ENCODE results near the gene SOX12. TPM values are rescaled to one million over a fixed set of nuclear protein-coding genes. Genes with fewer than 3 reads are reported as not detected.
"Not testable (repeated sequence)": the region's sequence is repeated elsewhere in the genome, so short reads cannot be mapped to it uniquely, and the experiment has no call there.

Gene SOX12
- total and polyA plus RNA-seq, 4 donors: 0.67 to 4.2 (median 1.7) TPM

- TF ChIP-seq GABPA (IDR thresholded peaks at IDR 0.05 in 1 of 2, conservative IDR thresholded peaks at IDR 0.05 in 1 of 2): no peak
- no peak for TF ChIP-seq FOXA2 (IDR thresholded peaks at IDR 0.05)
- TF ChIP-seq, protein P1, sequence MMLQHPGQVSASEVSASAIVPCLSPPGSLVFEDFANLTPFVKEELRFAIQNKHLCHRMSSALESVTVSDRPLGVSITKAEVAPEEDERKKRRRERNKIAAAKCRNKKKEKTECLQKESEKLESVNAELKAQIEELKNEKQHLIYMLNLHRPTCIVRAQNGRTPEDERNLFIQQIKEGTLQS (IDR thresholded peaks at IDR 0.05): peak; percentile 95
- TF ChIP-seq SP1 (IDR thresholded peaks at IDR 0.05): peak; percentile 97
- TF ChIP-seq ZBTB33 (IDR thresholded peaks at IDR 0.05): peak; percentile 76
- TF ChIP-seq TAF1 (conservative IDR thresholded peaks at IDR 0.05): no peak
Observed at GRCh38 chr20:371755-372542, 46.6 kb downstream of the SOX12 start (continued).

DNA sequence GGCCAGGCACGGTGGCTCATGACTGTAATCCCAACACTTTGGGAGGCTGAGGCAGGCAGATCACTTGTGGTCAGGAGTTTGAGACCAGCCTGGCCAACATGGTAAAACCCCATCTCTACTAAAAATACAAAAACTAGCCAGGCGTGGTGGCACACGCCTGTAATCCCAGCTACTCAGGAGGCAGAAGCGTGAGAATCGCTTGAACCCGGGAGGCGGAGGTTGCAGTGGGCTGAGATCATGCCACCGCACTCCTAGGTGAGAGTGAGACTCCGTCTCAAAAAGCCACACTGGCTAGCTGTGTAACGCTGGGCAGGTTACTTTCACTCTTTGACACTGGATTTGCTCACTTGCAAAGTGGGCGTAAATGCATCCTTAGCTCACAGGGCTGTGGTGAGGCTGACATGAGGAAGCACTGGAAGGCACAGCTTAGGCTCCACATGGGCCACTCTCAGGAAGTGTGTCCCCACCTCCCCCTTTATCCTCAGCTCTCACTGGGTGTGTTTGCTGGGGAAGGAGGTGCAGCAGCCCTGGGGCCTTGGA is 47.3 kb downstream of the SOX12 start:
- DNase-seq (ENCODE audit: low spot score); H3K27me3 ChIP-seq (ENCODE audit: control insufficient read depth in 4 of 4, insufficient read depth in 4 of 4, low read length in 3 of 4); H3K9ac ChIP-seq (ENCODE audit: low read depth in 1 of 2, low read length in 2 of 2); H3K4me3 ChIP-seq (ENCODE audit: low read depth in 1 of 3, low read length in 3 of 3); H3K36me3 ChIP-seq (ENCODE audit: control insufficient read depth in 4 of 4, insufficient read depth in 3 of 4, low read depth in 1 of 4, low read length in 3 of 4); H3K9me3 ChIP-seq (ENCODE audit: control insufficient read depth in 4 of 4, low read length in 3 of 4): not testable (repeated sequence)
- Histone ChIP-seq H3K27ac (ENCODE audit: low read depth in 1 of 2, low read length in 2 of 2) (peak overlapping the region; percentile 81 to 91), H3K4me1 (ENCODE audit: control insufficient read depth in 4 of 4, insufficient read depth in 4 of 4, low read length in 3 of 4) (peaks cover 12 to 38% (median 29%) of the 10 kb centered on the region in 4 donors)
- WGBS: 84% methylated on average over 11 of the region's 11 CpGs

DNA sequence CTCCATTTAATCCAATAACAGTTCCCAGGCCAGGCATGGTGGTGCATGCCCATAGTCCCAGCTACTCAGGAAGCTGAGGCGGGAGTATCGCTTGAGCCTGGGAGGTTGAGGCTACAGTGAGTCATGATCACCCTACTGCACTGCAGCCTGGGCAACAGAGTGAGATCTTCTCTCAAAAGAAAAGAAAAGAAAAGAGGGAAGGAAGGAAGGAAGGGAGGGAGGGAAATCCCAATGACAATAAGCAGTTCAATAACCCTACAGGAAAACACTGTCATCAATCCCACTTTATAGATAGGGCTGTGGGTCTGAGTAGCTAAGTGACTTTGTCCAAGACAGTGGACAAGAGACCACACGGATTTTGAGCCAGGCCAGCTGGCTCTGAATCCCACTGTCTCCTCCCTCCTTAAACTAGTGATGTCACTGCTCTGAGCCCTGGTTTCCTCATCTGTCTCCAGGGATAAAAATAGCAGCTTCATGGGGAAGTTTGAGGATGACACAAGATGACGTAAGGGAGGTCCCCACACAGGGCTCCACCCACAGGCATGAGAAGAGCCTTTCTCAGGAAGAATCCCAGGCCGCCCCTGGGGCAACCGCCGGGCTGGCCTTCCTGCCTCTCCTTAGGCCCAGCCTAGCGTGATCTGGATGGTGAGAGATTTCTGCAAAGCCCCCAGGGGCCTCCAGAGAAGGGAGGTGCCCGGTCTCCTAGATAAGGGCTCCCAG is 48.0 kb downstream of the SOX12 start:
- H3K4me3 ChIP-seq (ENCODE audit: low read depth in 1 of 3, low read length in 3 of 3): no peak overlapping the region
- peaks cover 12 to 38% (median 29%) of the 10 kb centered on the region in 4 donors for H3K4me1 ChIP-seq (ENCODE audit: control insufficient read depth in 4 of 4, insufficient read depth in 4 of 4, low read length in 3 of 4)
- H3K9ac ChIP-seq (ENCODE audit: low read depth in 1 of 2, low read length in 2 of 2): no peak overlapping the region
- 80% methylated on average over 9 of the region's 9 CpGs for WGBS
- H3K27me3 ChIP-seq (ENCODE audit: control insufficient read depth in 4 of 4, insufficient read depth in 4 of 4, low read length in 3 of 4): no peaks in the 10 kb centered on the region
- H3K27ac ChIP-seq (ENCODE audit: low read depth in 1 of 2, low read length in 2 of 2): peak overlapping the region in 1 of 2 donors; percentile 81
- H3K36me3 ChIP-seq (ENCODE audit: control insufficient read depth in 4 of 4, insufficient read depth in 3 of 4, low read depth in 1 of 4, low read length in 3 of 4): no peaks in the 10 kb centered on the region
- H3K9me3 ChIP-seq (ENCODE audit: control insufficient read depth in 4 of 4, low read length in 3 of 4): no peaks in the 10 kb centered on the region
- TF ChIP-seq SP1 (IDR thresholded peaks at IDR 0.05): peak; percentile 18
- TF ChIP-seq, protein P2, sequence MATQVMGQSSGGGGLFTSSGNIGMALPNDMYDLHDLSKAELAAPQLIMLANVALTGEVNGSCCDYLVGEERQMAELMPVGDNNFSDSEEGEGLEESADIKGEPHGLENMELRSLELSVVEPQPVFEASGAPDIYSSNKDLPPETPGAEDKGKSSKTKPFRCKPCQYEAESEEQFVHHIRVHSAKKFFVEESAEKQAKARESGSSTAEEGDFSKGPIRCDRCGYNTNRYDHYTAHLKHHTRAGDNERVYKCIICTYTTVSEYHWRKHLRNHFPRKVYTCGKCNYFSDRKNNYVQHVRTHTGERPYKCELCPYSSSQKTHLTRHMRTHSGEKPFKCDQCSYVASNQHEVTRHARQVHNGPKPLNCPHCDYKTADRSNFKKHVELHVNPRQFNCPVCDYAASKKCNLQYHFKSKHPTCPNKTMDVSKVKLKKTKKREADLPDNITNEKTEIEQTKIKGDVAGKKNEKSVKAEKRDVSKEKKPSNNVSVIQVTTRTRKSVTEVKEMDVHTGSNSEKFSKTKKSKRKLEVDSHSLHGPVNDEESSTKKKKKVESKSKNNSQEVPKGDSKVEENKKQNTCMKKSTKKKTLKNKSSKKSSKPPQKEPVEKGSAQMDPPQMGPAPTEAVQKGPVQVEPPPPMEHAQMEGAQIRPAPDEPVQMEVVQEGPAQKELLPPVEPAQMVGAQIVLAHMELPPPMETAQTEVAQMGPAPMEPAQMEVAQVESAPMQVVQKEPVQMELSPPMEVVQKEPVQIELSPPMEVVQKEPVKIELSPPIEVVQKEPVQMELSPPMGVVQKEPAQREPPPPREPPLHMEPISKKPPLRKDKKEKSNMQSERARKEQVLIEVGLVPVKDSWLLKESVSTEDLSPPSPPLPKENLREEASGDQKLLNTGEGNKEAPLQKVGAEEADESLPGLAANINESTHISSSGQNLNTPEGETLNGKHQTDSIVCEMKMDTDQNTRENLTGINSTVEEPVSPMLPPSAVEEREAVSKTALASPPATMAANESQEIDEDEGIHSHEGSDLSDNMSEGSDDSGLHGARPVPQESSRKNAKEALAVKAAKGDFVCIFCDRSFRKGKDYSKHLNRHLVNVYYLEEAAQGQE (IDR thresholded peaks at IDR 0.05): no peak
- TF ChIP-seq RXRA (IDR thresholded peaks at IDR 0.05): peak in 1 of 2 donors; percentile 24
- peak in 1 of 2 donors; percentile 16 for TF ChIP-seq JUND (IDR thresholded peaks at IDR 0.05)
- no peak for DNase-seq (ENCODE audit: low spot score)

Data from liver (tissue), 9 donors.